ENCODE results near the gene EED. TPM values are rescaled to one million over a fixed set of nuclear protein-coding genes. Genes with fewer than 3 reads are reported as not detected.

Gene EED
- total RNA-seq (10 to 100 TPM in 4 of 10 donors, 1 to 10 TPM in 6; 8.2 to 14.6 (median 9.6) TPM), polyA plus RNA-seq (10 to 100 TPM in 1 of 2 donors, 1 to 10 TPM in 1; 8.0 to 17.3 TPM)
- long read RNA-seq, donor 1, transcript EED-201 (12 exons, 2,223 nt): major isoform, 15 of 28 reads
- long read RNA-seq, donor 1, partial matches to known transcripts: 0 of 28 reads
- long read RNA-seq, donor 1, other reads (novel, unspliced or antisense): 13 of 28 reads
- long read RNA-seq, donor 2, transcript EED-201 (12 exons, 2,223 nt): major isoform, 10 of 19 reads
- long read RNA-seq, donor 2, partial matches to known transcripts: 0 of 19 reads
- long read RNA-seq, donor 2, other reads (novel, unspliced or antisense): 8 of 19 reads
- long read RNA-seq, donor 3, transcript EED-201 (12 exons, 2,223 nt): major isoform, 20 of 33 reads
- long read RNA-seq, donor 3, partial matches to known transcripts: 1 of 33 reads
- long read RNA-seq, donor 3, other reads (novel, unspliced or antisense): 8 of 33 reads

GRCh38 chr11:86244522-86245368 lies at the start of gene EED:
Gene EED, plus strand, starts transcription at chr11:86244753. Its CDS starts 477 bp downstream, at chr11:86245230.
- ATAC-seq: peak; percentile 92 to 98 (median 96)
- H3K36me3 ChIP-seq: no peaks in the 10 kb centered on the region
- intact Hi-C loops (cut with DNase I): no loop called here
- peak in 1 of 9 donors; percentile 6 for TF ChIP-seq CTCF (IDR thresholded peaks at IDR 0.05)
- H3K4me1 ChIP-seq: peaks cover 0 to 49% (median 42%) of the 10 kb centered on the region in 9 donors
- peak within 1 kb of the TSS; percentile 91 to 99 (median 98) for H3K27ac ChIP-seq
- no peaks in the 10 kb centered on the region for H3K9me3 ChIP-seq
- 0% methylated on average over 63 to 64 of the region's 64 CpGs for WGBS, 2 donors
- DNase-seq: peak; percentile 96 to 97
- H3K4me3 ChIP-seq: peak within 1 kb of the TSS; percentile 61 to 94 (median 81)
- H3K27me3 ChIP-seq: peaks cover 0 to 8% (median 0%) of the 10 kb centered on the region in 7 donors

GRCh38 chr11:86194998-86195397 lies 49.6 kb upstream of the EED start:
- intact Hi-C loops (cut with DNase I): loop anchor here in 9 of 10 donors (5.0 to 10.0 kb wide), 5 partner anchors 53 to 248 kb away; partner anchors contain the start of gene PICALM (in 2 of the 9)
- Histone ChIP-seq H3K4me1 (peaks cover 0 to 71% (median 20%) of the 10 kb centered on the region in 9 donors), H3K27me3 (no peaks in the 10 kb centered on the region), H3K4me3 (no peak overlapping the region), H3K36me3 (no peaks in the 10 kb centered on the region), H3K27ac (peak overlapping the region in 1 of 10 donors; percentile 91), H3K9me3 (no peaks in the 10 kb centered on the region)
- no peak for TF ChIP-seq CTCF (IDR thresholded peaks at IDR 0.05)
- DNase-seq (no peak), ATAC-seq (no peak)
- WGBS, 2 donors: 94 to 95% methylated on average over 18 of the region's 18 CpGs

- Histone ChIP-seq H3K27ac (no peak overlapping the region), H3K36me3 (no peaks in the 10 kb centered on the region), H3K4me3 (no peak overlapping the region), H3K9me3 (no peaks in the 10 kb centered on the region), H3K27me3 (no peaks in the 10 kb centered on the region), H3K4me1 (peaks cover 0 to 80% (median 20%) of the 10 kb centered on the region in 9 donors)
- TF ChIP-seq CTCF (IDR thresholded peaks at IDR 0.05): no peak
- no peak for DNase-seq
- intact Hi-C loops (cut with DNase I): loop anchor here in 3 of 10 donors (5.0 to 10.0 kb wide), 2 partner anchors 151 to 249 kb away; no protein-coding TSS in a partner anchor
- 76 to 83% methylated on average over 6 of the region's 6 CpGs for WGBS, 2 donors
- no peak for ATAC-seq
These were observed 48.4 kb upstream of the EED start for GRCh38 chr11:86196085-86196696.

All from heart right ventricle (tissue), 16 donors.